MM.1S (cell line): ENCODE data around the gene CCP110.

Source experiments
- EZH2 ChIP-seq: fragments of 300-600 bp; sonication (generic); optimal IDR thresholded peaks from 2 replicates; pipeline ENCODE3; 2017; ENCODE audit warnings: low read depth, mild to moderate bottlenecking, antibody characterized with exemption, low read length, mixed read lengths
- EZH2phosphoT487 ChIP-seq: fragments of 300-600 bp; sonication (generic); IDR thresholded peaks from 2 replicates; pipeline ENCODE4 v1.6.1; 2018; ENCODE audit warnings: antibody characterized with exemption, low read length
- TF ChIP-seq, protein P1 (sequence below): fragments of 300-600 bp; sonication (generic); IDR thresholded peaks from 2 replicates; pipeline ENCODE4 v1.5.1; 2016; ENCODE audit warnings: antibody characterized with exemption, low read length, mixed read lengths

DNA sequence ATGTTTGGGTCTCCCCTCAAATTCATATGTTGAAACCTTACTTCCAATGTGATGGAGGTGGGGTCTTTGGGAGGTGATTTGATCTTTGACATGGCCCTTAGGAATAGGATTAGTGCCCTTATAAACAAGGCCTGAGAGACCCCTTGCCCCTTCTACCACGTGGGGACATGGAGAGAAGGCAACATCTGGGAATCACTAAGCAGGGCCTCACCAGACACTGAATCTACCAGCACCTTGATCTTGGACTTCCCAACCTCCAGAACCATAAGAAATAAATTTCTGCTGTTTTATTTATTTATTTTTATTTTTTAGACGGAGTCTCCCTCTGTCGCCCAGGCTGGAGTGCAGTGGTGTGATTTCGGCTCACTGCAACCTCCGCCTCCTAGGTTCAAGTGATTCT lies 42.0 kb upstream of the CCP110 start:
- TF ChIP-seq, protein P1, sequence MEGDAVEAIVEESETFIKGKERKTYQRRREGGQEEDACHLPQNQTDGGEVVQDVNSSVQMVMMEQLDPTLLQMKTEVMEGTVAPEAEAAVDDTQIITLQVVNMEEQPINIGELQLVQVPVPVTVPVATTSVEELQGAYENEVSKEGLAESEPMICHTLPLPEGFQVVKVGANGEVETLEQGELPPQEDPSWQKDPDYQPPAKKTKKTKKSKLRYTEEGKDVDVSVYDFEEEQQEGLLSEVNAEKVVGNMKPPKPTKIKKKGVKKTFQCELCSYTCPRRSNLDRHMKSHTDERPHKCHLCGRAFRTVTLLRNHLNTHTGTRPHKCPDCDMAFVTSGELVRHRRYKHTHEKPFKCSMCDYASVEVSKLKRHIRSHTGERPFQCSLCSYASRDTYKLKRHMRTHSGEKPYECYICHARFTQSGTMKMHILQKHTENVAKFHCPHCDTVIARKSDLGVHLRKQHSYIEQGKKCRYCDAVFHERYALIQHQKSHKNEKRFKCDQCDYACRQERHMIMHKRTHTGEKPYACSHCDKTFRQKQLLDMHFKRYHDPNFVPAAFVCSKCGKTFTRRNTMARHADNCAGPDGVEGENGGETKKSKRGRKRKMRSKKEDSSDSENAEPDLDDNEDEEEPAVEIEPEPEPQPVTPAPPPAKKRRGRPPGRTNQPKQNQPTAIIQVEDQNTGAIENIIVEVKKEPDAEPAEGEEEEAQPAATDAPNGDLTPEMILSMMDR, result no peak
- TF ChIP-seq EZH2, result no peak
- no peak for TF ChIP-seq EZH2phosphoT487
